HepG2 (cell line): ENCODE measurements around the gene TCF25. TPM values are rescaled to one million over a fixed set of nuclear protein-coding genes. Genes with fewer than 3 reads are reported as not detected.

Source experiments
- ATAC-seq: fragments of 200-7000 bp; cut with Tn5 transposase; 3 replicates; pipeline ENCODE4 v1.9.1; 2020; ENCODE audit warnings: mild to moderate bottlenecking, moderate library complexity
- BruUV-seq: library from RNA; stranded (reverse); fragments of 400-500 nt; replicated peaks from 2 replicates; lab custom pipeline; 2021; lab: Mats Ljungman, UMichigan
- CTCF ChIA-PET: fragments of 300-600 bp; formaldehyde crosslinking; extraction: SDS; loops from one replicate; lab custom pipeline; 2021; ENCODE audit warnings: low total read pairs, inconsistent platforms, low intra/inter-chr PET ratio; lab: Yijun Ruan, JAX
- POLR2A ChIA-PET: fragments of 350-600 bp; sonication (Branson Sonifier 250); formaldehyde crosslinking; loops from one replicate; lab custom pipeline; 2020; ENCODE audit warnings: antibody characterized with exemption, inconsistent platforms; lab: Yijun Ruan, JAX
- DNase-seq: peaks from one replicate; pipeline ENCODE4 v3.0.0-alpha.2; 2015; ENCODE audit warnings: low spot score
- FAIRE-seq: peaks from 3 replicates; lab custom pipeline; 2011; peaks lifted over from hg19 to GRCh38; lab: Jason Lieb, UNC
- H2AFZ ChIP-seq: one replicate; pipeline ENCODE4 v1.6.1; 2011; ENCODE audit warnings: low read length, inconsistent platforms
- H3K27ac ChIP-seq: fragments of 300-600 bp; 3 replicates; pipeline ENCODE4 v1.8.0; 2011; ENCODE audit warnings: mixed run types, mild to moderate bottlenecking, mixed read lengths, low read length, inconsistent platforms; ENCODE audit not compliant: insufficient read depth; ENCODE audit errors: extremely low read length
- H3K27me3 ChIP-seq, 2 experiments: fragments of 200-600 bp in 1 of 2; 2 replicates in 1 of 2; 3 replicates in 1 of 2; pipeline versions ENCODE4 v1.6.0 to v1.8.0; 2011; ENCODE audit warnings: low read length in 2 of 2, mild to moderate bottlenecking in 2 of 2, moderate library complexity in 2 of 2, inconsistent platforms in 1 of 2; ENCODE audit not compliant: insufficient read depth in 2 of 2, control insufficient read depth in 1 of 2
- H3K36me3 ChIP-seq, 2 experiments: fragments of 200-600 bp in 1 of 2; replicated peaks in 1 of 2; 2 replicates in 1 of 2; 3 replicates in 1 of 2; pipeline versions ENCODE4 v1.5.1 to v1.8.0; 2011; ENCODE audit warnings: low read length in 2 of 2, inconsistent platforms in 1 of 2; ENCODE audit not compliant: insufficient read depth in 2 of 2, control insufficient read depth in 1 of 2
- H3K4me1 ChIP-seq: 2 replicates; pipeline ENCODE4 v1.5.1; 2012; ENCODE audit warnings: low read length, inconsistent platforms; ENCODE audit not compliant: insufficient read depth
- H3K4me2 ChIP-seq: 2 replicates; pipeline ENCODE4 v1.6.0; 2011; ENCODE audit warnings: low read depth, low read length, inconsistent platforms
- H3K4me3 ChIP-seq, 3 experiments: fragments of 200-600 bp in 1 of 3; sonication (generic), shearing (Covaris generic) in 1 of 3; replicated peaks in 1 of 3; 2 replicates each; pipeline ENCODE4 v1.5.1; 2011 to 2016; ENCODE audit warnings: low read length in 3 of 3, inconsistent platforms in 2 of 3, low read depth in 2 of 3, mild to moderate bottlenecking in 2 of 3, control low read depth in 1 of 3, mixed read lengths in 1 of 3; ENCODE audit not compliant: insufficient read depth in 1 of 3
- H3K79me2 ChIP-seq: one replicate; pipeline ENCODE4 v1.6.1; 2011; ENCODE audit warnings: low read length, inconsistent platforms; ENCODE audit not compliant: insufficient read depth
- H3K9ac ChIP-seq: 2 replicates; pipeline ENCODE4 v1.6.0; 2011; ENCODE audit warnings: mild to moderate bottlenecking, low read depth, low read length, inconsistent platforms; ENCODE audit not compliant: insufficient read depth
- H3K9me3 ChIP-seq: 2 replicates; pipeline ENCODE4 v1.5.1; 2012; ENCODE audit warnings: mild to moderate bottlenecking, low read length
- H4K20me1 ChIP-seq: 2 replicates; pipeline ENCODE4 v1.6.0; 2011; ENCODE audit warnings: inconsistent platforms, mild to moderate bottlenecking, low read length, moderate library complexity; ENCODE audit not compliant: insufficient read depth
- ARHGAP35 ChIP-seq: sonication (generic); formaldehyde crosslinking; IDR thresholded peaks from 2 replicates; pipeline ENCODE4 v1.9.0; 2022; ENCODE audit warnings: mild to moderate bottlenecking, inconsistent platforms, moderate library complexity, missing genetic modification reagents, borderline replicate concordance
- CCDC6 ChIP-seq: sonication (generic); formaldehyde crosslinking; IDR thresholded peaks from 2 replicates; pipeline ENCODE4 v1.8.1; 2022; ENCODE audit warnings: mild to moderate bottlenecking, missing genetic modification reagents, moderate library complexity
- ERF ChIP-seq: IDR thresholded peaks from 2 replicates; pipeline ENCODE4 v1.6.1; 2018; ENCODE audit warnings: missing biosample characterization, missing genetic modification reagents
- HNRNPH1 ChIP-seq: fragments of 200-400 bp; formaldehyde crosslinking; optimal IDR thresholded peaks from 2 replicates; pipeline ENCODE3; 2017; ENCODE audit warnings: mild to moderate bottlenecking, low read depth, low read length
- HOXD1 ChIP-seq: sonication (generic); formaldehyde crosslinking; IDR thresholded peaks from 2 replicates; pipeline ENCODE4 v1.5.0; 2020; ENCODE audit warnings: missing genetic modification reagents
- IRF9 ChIP-seq: sonication (generic); formaldehyde crosslinking; IDR thresholded peaks from 2 replicates; pipeline ENCODE4 v1.8.0; 2022; ENCODE audit warnings: missing genetic modification reagents, mild to moderate bottlenecking, borderline replicate concordance
- KDM5B ChIP-seq: sonication (generic); formaldehyde crosslinking; IDR thresholded peaks from 2 replicates; pipeline ENCODE4 v1.4.0; 2020; ENCODE audit warnings: missing genetic modification reagents, mild to moderate bottlenecking, borderline replicate concordance
- KDM6A ChIP-seq: IDR thresholded peaks from 2 replicates; pipeline ENCODE4 v1.6.1; 2016; ENCODE audit warnings: low read depth
- KMT2A ChIP-seq: sonication (generic); formaldehyde crosslinking; IDR thresholded peaks from 2 replicates; pipeline ENCODE4 v1.4.0; 2020; ENCODE audit warnings: missing genetic modification reagents
- MEIS2 ChIP-seq: sonication (generic); formaldehyde crosslinking; IDR thresholded peaks from 2 replicates; pipeline ENCODE4 v1.9.0; 2021; ENCODE audit warnings: mild to moderate bottlenecking, missing genetic modification reagents
- SMARCC2 ChIP-seq: fragments of 450-650 bp; IDR thresholded peaks from 2 replicates; pipeline ENCODE4 v1.6.1; 2017; ENCODE audit warnings: antibody characterized with exemption, mild to moderate bottlenecking
- WIZ ChIP-seq: sonication (generic); formaldehyde crosslinking; IDR thresholded peaks from 2 replicates; pipeline ENCODE4 v1.5.1; 2020; ENCODE audit warnings: mild to moderate bottlenecking, missing genetic modification reagents
- YY1 ChIP-seq: IDR thresholded peaks from 2 replicates; pipeline ENCODE4 v1.6.1; 2011; ENCODE audit warnings: low read length, low read depth, moderate library complexity, mild to moderate bottlenecking; ENCODE audit not compliant: insufficient read depth, insufficient replicate concordance
- ZBTB8A ChIP-seq: sonication (generic); formaldehyde crosslinking; IDR thresholded peaks from 2 replicates; pipeline ENCODE4 v1.4.0; 2020; ENCODE audit warnings: mild to moderate bottlenecking, low read depth, missing genetic modification reagents, borderline replicate concordance
- ZNF335 ChIP-seq: sonication (generic); formaldehyde crosslinking; IDR thresholded peaks from 2 replicates; pipeline ENCODE4 v1.4.0; 2020; ENCODE audit warnings: missing genetic modification reagents
- ZNF619 ChIP-seq: sonication (generic); formaldehyde crosslinking; IDR thresholded peaks from 2 replicates; pipeline ENCODE4 v1.4.0; 2020; ENCODE audit warnings: mild to moderate bottlenecking, missing genetic modification reagents
- ZNF749 ChIP-seq: sonication (generic); formaldehyde crosslinking; IDR thresholded peaks from 2 replicates; pipeline ENCODE4 v1.8.0; 2022; ENCODE audit warnings: mild to moderate bottlenecking, missing genetic modification reagents, moderate library complexity, borderline replicate concordance
- ZNF780A ChIP-seq: sonication (generic); formaldehyde crosslinking; IDR thresholded peaks from 2 replicates; pipeline ENCODE4 v1.8.0; 2022; ENCODE audit warnings: mild to moderate bottlenecking, missing genetic modification reagents, moderate library complexity
- ZNF788 ChIP-seq: sonication (generic); formaldehyde crosslinking; IDR thresholded peaks from 2 replicates; pipeline ENCODE4 v1.5.0; 2020; ENCODE audit warnings: mild to moderate bottlenecking, missing genetic modification reagents, borderline replicate concordance
- ZNF841 ChIP-seq: sonication (generic); formaldehyde crosslinking; IDR thresholded peaks from 2 replicates; pipeline ENCODE4 v1.8.1; 2023; ENCODE audit warnings: missing genetic modification reagents, borderline replicate concordance
- ZNF883 ChIP-seq: sonication (generic); formaldehyde crosslinking; IDR thresholded peaks from 2 replicates; pipeline ENCODE4 v1.5.1; 2020; ENCODE audit warnings: mild to moderate bottlenecking, missing genetic modification reagents; ENCODE audit errors: not compliant biosample characterization
- ZSCAN12 ChIP-seq: sonication (generic); formaldehyde crosslinking; IDR thresholded peaks from 2 replicates; pipeline ENCODE4 v1.9.0; 2021; ENCODE audit warnings: mild to moderate bottlenecking, missing genetic modification reagents
- ZSCAN21 ChIP-seq: sonication (generic); formaldehyde crosslinking; IDR thresholded peaks from 2 replicates; pipeline ENCODE4 v1.8.0; 2022; ENCODE audit warnings: mild to moderate bottlenecking, missing genetic modification reagents, moderate library complexity, borderline replicate concordance
- WGBS: methylation state at CpG from one replicate; pipeline ENCODE4 v1.1.6; 2017; ENCODE audit warnings: low lambda C conversion rate; 5-methylcytosine and 5-hydroxymethylcytosine counted together
- in situ Hi-C: cut with HindIII; loops from 2 replicates; pipeline ENCODE4 v1.10.0; 2017; ENCODE audit warnings: low pct_unique_long_range_greater_than_20kb; ENCODE audit not compliant: extremely low pct_ligation_motif_present
- intact Hi-C: fragments of 100-400 bp; cut with micrococcal nuclease; formaldehyde crosslinking; loops from one replicate; pipeline ENCODE4 v1.10.0; 2022; ENCODE audit not compliant: unreplicated experiment
- polyA plus RNA-seq, 8 experiments: library from polyadenylated mRNA; depleted of rRNA in 3 of 8; stranded (reverse) in 7 of 8; unstranded in 1 of 8; fragments of >200 nt; fragmentation: Illumina TruSeq in 4 of 8; extraction: Trizol in 4 of 8; gene quantifications; 2 replicates each; pipeline versions ENCODE4 v1.2.1 to v1.2.3, GENCODE V29; 2011 to 2016; ENCODE audit warnings: low read depth in 4 of 8, missing spikeins in 1 of 8, mixed read lengths in 1 of 8; ENCODE audit not compliant: insufficient read depth in 1 of 8
- total RNA-seq, 5 experiments: library from RNA; depleted of rRNA; stranded (reverse); fragments of >200 nt; fragmentation: Illumina TruSeq; extraction: Trizol; gene quantifications; 2 replicates each; pipeline ENCODE4 v1.2.3, GENCODE V29; 2016; ENCODE audit warnings: low read depth in 1 of 5

TCF25 gene
- total and polyA plus RNA-seq, 2 of the 13 experiments (the other 11 are each of a cell fraction or from before 2014, with no cell fraction given): 138 to 206 TPM

- intact Hi-C loops: no loop called here
- H2AFZ ChIP-seq: no peak overlapping the region
- peak; percentile 60 for DNase-seq
- ChIA-PET POLR2A (interaction anchor here (0.6 to 8.1 kb wide), 6 partner anchors 8 to 204 kb away, joined by 3 to 78 read pairs (median 4); partner anchors contain the start of genes MC1R, TCF25 and TUBB3), CTCF (interaction anchor here (1.0 kb wide), 1 partner anchor 9 kb away, joined by 4 read pairs; the partner anchor contains the start of gene MC1R)
- H3K4me1 ChIP-seq: peaks cover 17% of the 10 kb centered on the region
- H3K27ac ChIP-seq: no peak overlapping the region
- H4K20me1 ChIP-seq: no peaks in the 10 kb centered on the region; the same call in 1 of the 2 replicates
- no peak overlapping the region for H3K4me3 ChIP-seq
- peak; percentile 82 for ATAC-seq
- BruUV-seq: TSS peak; percentile 27
- H3K9me3 ChIP-seq: no peaks in the 10 kb centered on the region
- H3K27me3 ChIP-seq: no peaks in the 10 kb centered on the region
- in situ Hi-C loops: no loop called here
- WGBS: 83% methylated on average over 45 of the region's 47 CpGs
- H3K9ac ChIP-seq: no peak overlapping the region
- H3K36me3 ChIP-seq: peaks cover 24% of the 10 kb centered on the region in 2 experiments
- no peaks in the 10 kb centered on the region for H3K79me2 ChIP-seq
- no peak overlapping the region for H3K4me2 ChIP-seq
- FAIRE-seq: peak; percentile 78
- TF ChIP-seq SMARCC2 (no peak), ZNF883 (CRISPR knock-in tag) (peak; percentile 74), ZNF619 (CRISPR knock-in tag) (0 out of 2 replicates have a peak, but pooled peaks have one; percentile 39), KDM5B (CRISPR knock-in tag) (peak; percentile 56; the same call in 1 of the 2 replicates), ZNF841 (CRISPR knock-in tag) (no peak), ZNF335 (no peak), CCDC6 (CRISPR knock-in tag) (no peak), ARHGAP35 (CRISPR knock-in tag) (peak; percentile 52; the same call in 1 of the 2 replicates), KDM6A (CRISPR knock-in tag) (no peak), ZNF788 (CRISPR knock-in tag) (peak; percentile 39; the same call in 1 of the 2 replicates), KMT2A (CRISPR knock-in tag) (0 out of 2 replicates have a peak, but pooled peaks have one; percentile 28), HNRNPH1 (peak; percentile 17), YY1 (peak; percentile 13), MEIS2 (peak; percentile 50; the same call in 1 of the 2 replicates), ZNF780A (no peak), ZSCAN21 (CRISPR knock-in tag) (peak; percentile 83; the same call in 1 of the 2 replicates), ZNF749 (CRISPR knock-in tag) (0 out of 2 replicates have a peak, but pooled peaks have one; percentile 65), HOXD1 (CRISPR knock-in tag) (0 out of 2 replicates have a peak, but pooled peaks have one; percentile 35), ZBTB8A (CRISPR knock-in tag) (no peak), IRF9 (0 out of 2 replicates have a peak, but pooled peaks have one; percentile 86), ERF (CRISPR knock-in tag) (peak; percentile 54; the same call in 1 of the 2 replicates), ZSCAN12 (0 out of 2 replicates have a peak, but pooled peaks have one; percentile 35), WIZ (CRISPR knock-in tag) (peak; percentile 66; the same call in 1 of the 2 replicates)
Measured at GRCh38 chr16:89909777-89910716, 36.7 kb downstream of the TCF25 start.
